HepG2 (cell line): ENCODE results near the gene YPEL5. TPM values are rescaled to one million over a fixed set of nuclear protein-coding genes. Genes with fewer than 3 reads are reported as not detected.

Experiments used
- CENPX ChIP-seq: sonication (generic); formaldehyde crosslinking; IDR thresholded peaks from 2 replicates; pipeline ENCODE4 v1.9.0; 2021; ENCODE audit warnings: mild to moderate bottlenecking, missing genetic modification reagents, moderate library complexity
- ERF ChIP-seq: IDR thresholded peaks from 2 replicates; pipeline ENCODE4 v1.6.1; 2018; ENCODE audit warnings: missing biosample characterization, missing genetic modification reagents
- GATAD1 ChIP-seq: IDR thresholded peaks from 2 replicates; pipeline ENCODE4 v1.6.1; 2016; ENCODE audit warnings: missing genetic modification reagents, missing compliant biosample characterization
- HES4 ChIP-seq: sonication (generic); formaldehyde crosslinking; IDR thresholded peaks from 2 replicates; pipeline ENCODE4 v1.9.0; 2021; ENCODE audit warnings: mild to moderate bottlenecking, missing genetic modification reagents, borderline replicate concordance
- KLF11 ChIP-seq: IDR thresholded peaks from 2 replicates; pipeline ENCODE4 v1.6.1; 2016; ENCODE audit warnings: missing compliant biosample characterization
- MAZ ChIP-seq, 2 experiments: sonication (generic) in 1 of 2; formaldehyde crosslinking in 1 of 2; IDR thresholded peaks; 2 replicates each; pipeline versions ENCODE4 v1.5.0 to v1.6.1; 2012 to 2020; ENCODE audit warnings: low read depth in 2 of 2, mild to moderate bottlenecking in 2 of 2, borderline replicate concordance in 1 of 2, improper control_type of control experiment in 1 of 2, low read length in 1 of 2, missing genetic modification reagents in 1 of 2, moderate library complexity in 1 of 2
- PHF8 ChIP-seq: sonication (generic); formaldehyde crosslinking; IDR thresholded peaks from 2 replicates; pipeline ENCODE4 v1.5.0; 2020; ENCODE audit warnings: missing genetic modification reagents
- RBFOX2 ChIP-seq: fragments of 200-400 bp; formaldehyde crosslinking; IDR thresholded peaks from 2 replicates; pipeline ENCODE4 v1.6.1; 2017; ENCODE audit warnings: low read depth, mild to moderate bottlenecking, low read length
- SAP130 ChIP-seq: IDR thresholded peaks from 2 replicates; pipeline ENCODE4 v1.6.1; 2016; ENCODE audit warnings: low read depth
- SP4 ChIP-seq: sonication (generic); formaldehyde crosslinking; IDR thresholded peaks from 2 replicates; pipeline ENCODE4 v1.8.1; 2023; ENCODE audit warnings: mild to moderate bottlenecking, missing genetic modification reagents
- TGIF2 ChIP-seq: IDR thresholded peaks from 2 replicates; pipeline ENCODE4 v1.6.1; 2016; ENCODE audit warnings: control low read depth, missing compliant biosample characterization
- ZC3H4 ChIP-seq: sonication (generic); formaldehyde crosslinking; IDR thresholded peaks from 2 replicates; pipeline ENCODE4 v1.4.0; 2020; ENCODE audit warnings: missing genetic modification reagents, borderline replicate concordance
- ZNF142 ChIP-seq: sonication (generic); formaldehyde crosslinking; IDR thresholded peaks from 2 replicates; pipeline ENCODE4 v1.4.0; 2020; ENCODE audit warnings: missing genetic modification reagents
- ZNF83 ChIP-seq: sonication (generic); formaldehyde crosslinking; IDR thresholded peaks from 2 replicates; pipeline ENCODE4 v1.4.0; 2020; ENCODE audit warnings: missing genetic modification reagents, mild to moderate bottlenecking, borderline replicate concordance
- polyA plus RNA-seq, 8 experiments: library from polyadenylated mRNA; depleted of rRNA in 3 of 8; stranded (reverse) in 7 of 8; unstranded in 1 of 8; fragments of >200 nt; fragmentation: Illumina TruSeq in 4 of 8; extraction: Trizol in 4 of 8; gene quantifications; 2 replicates each; pipeline versions ENCODE4 v1.2.1 to v1.2.3, GENCODE V29; 2011 to 2016; ENCODE audit warnings: low read depth in 4 of 8, missing spikeins in 1 of 8, mixed read lengths in 1 of 8; ENCODE audit not compliant: insufficient read depth in 1 of 8
- total RNA-seq, 5 experiments: library from RNA; depleted of rRNA; stranded (reverse); fragments of >200 nt; fragmentation: Illumina TruSeq; extraction: Trizol; gene quantifications; 2 replicates each; pipeline ENCODE4 v1.2.3, GENCODE V29; 2016; ENCODE audit warnings: low read depth in 1 of 5

Gene YPEL5
- total and polyA plus RNA-seq, 2 of the 13 experiments (the other 11 are each of a cell fraction or from before 2014, with no cell fraction given): 12.7 to 49.7 TPM

DNA sequence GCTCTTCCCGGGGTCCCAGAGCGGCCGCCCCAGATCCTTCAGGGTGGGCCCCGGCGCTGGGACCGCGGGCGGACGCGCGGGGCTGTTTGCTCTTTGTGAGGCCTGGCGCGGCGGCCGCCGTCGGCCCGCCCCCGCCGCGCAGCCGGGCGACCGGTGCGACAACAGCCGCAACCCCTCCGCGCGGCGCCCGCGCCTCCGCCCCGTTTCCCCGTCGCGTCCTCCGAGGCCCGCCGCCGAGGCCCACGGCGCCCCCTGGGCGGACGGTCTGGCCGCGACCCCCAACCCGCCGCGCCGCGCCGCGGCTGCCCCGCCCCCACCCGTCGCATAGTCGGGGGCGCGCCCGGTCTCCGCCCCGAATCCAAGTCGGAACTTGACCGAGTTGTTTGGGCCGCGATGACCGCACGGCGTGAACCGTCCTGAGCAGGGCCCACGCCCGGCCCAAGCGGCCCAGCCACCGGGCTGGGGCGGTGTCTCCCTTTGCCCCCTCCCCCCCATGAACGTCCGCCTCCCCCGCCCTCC is 448 bp downstream of the YPEL5 start (continued):
- 0 out of 2 replicates have a peak, but pooled peaks have one; percentile 1 for TF ChIP-seq ZNF142 (CRISPR knock-in tag)
- 0 out of 2 replicates have a peak, but pooled peaks have one; percentile 12 for TF ChIP-seq HES4 (CRISPR knock-in tag)
- no peak for TF ChIP-seq SP4 (CRISPR knock-in tag)
- TF ChIP-seq RBFOX2: peak; percentile 22
- no peak for TF ChIP-seq CENPX (CRISPR knock-in tag)
- TF ChIP-seq SAP130 (CRISPR knock-in tag): no peak
- no peak for TF ChIP-seq ERF (CRISPR knock-in tag)
- no peak for TF ChIP-seq ZC3H4 (CRISPR knock-in tag)
- TF ChIP-seq GATAD1 (CRISPR knock-in tag): no peak
- TF ChIP-seq KLF11 (CRISPR knock-in tag): no peak
- 0 out of 2 replicates have a peak, but pooled peaks have one; percentile 26 for TF ChIP-seq TGIF2 (CRISPR knock-in tag)
- TF ChIP-seq PHF8: peak; percentile 15
- 0 out of 2 replicates have a peak, but pooled peaks have one; percentile 44 for TF ChIP-seq ZNF83 (CRISPR knock-in tag)
- no peak for TF ChIP-seq MAZ (IDR thresholded peaks at IDR 0.05; ENCODE audit: borderline replicate concordance, low read depth, low read length)
- no peak for TF ChIP-seq MAZ (CRISPR knock-in tag; IDR thresholded peaks at IDR 0.05; ENCODE audit: low read depth)
- TF ChIP-seq, all 625 proteins: peak for 23
